ENCODE results near the gene IFT122.

DNA sequence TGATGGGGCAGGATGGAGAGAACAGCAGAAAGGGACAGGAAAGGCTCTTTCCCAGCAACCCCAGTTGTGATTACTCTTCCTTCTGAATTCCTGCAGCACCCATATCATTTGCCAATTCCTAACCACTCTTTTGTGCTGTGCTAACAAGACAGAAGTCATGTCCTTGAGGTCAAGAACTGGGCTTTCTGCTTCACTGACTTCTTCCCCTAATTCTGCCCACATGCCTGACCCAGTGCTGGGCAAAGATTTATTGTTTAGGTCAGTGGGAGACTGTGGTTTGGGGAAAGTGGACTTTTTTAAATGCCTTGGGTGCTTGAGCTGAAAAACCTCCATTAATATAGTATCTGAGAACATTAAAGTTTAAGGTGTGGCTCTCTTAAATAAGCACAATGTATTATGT is 7.4 kb upstream of the IFT122 start:
- TF ChIP-seq, protein P1, sequence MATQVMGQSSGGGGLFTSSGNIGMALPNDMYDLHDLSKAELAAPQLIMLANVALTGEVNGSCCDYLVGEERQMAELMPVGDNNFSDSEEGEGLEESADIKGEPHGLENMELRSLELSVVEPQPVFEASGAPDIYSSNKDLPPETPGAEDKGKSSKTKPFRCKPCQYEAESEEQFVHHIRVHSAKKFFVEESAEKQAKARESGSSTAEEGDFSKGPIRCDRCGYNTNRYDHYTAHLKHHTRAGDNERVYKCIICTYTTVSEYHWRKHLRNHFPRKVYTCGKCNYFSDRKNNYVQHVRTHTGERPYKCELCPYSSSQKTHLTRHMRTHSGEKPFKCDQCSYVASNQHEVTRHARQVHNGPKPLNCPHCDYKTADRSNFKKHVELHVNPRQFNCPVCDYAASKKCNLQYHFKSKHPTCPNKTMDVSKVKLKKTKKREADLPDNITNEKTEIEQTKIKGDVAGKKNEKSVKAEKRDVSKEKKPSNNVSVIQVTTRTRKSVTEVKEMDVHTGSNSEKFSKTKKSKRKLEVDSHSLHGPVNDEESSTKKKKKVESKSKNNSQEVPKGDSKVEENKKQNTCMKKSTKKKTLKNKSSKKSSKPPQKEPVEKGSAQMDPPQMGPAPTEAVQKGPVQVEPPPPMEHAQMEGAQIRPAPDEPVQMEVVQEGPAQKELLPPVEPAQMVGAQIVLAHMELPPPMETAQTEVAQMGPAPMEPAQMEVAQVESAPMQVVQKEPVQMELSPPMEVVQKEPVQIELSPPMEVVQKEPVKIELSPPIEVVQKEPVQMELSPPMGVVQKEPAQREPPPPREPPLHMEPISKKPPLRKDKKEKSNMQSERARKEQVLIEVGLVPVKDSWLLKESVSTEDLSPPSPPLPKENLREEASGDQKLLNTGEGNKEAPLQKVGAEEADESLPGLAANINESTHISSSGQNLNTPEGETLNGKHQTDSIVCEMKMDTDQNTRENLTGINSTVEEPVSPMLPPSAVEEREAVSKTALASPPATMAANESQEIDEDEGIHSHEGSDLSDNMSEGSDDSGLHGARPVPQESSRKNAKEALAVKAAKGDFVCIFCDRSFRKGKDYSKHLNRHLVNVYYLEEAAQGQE (IDR thresholded peaks at IDR 0.05; ENCODE audit: low read depth) = no peak
- TF ChIP-seq EGR1 (IDR thresholded peaks at IDR 0.05) (no peak), TAF1 (IDR thresholded peaks at IDR 0.05; ENCODE audit: low read depth) (no peak), EP300 (IDR thresholded peaks at IDR 0.05; ENCODE audit: borderline replicate concordance) (no peak), YY1 (IDR thresholded peaks at IDR 0.05; ENCODE audit: low read depth) (no peak), CEBPB (IDR thresholded peaks at IDR 0.05) (no peak), TCF12 (IDR thresholded peaks at IDR 0.05; ENCODE audit: low read depth) (no peak), CREB1 (IDR thresholded peaks at IDR 0.05; ENCODE audit: low read depth) (no peak), USF1 (IDR thresholded peaks at IDR 0.05) (no peak), RAD21 (IDR thresholded peaks at IDR 0.05; ENCODE audit: low read depth) (no peak), FOXM1 (IDR thresholded peaks at IDR 0.05; ENCODE audit: borderline replicate concordance, low read depth) (no peak), NFIC (IDR thresholded peaks at IDR 0.05) (no peak), TEAD4 (IDR thresholded peaks at IDR 0.05) (no peak)
- TF ChIP-seq, protein P2, sequence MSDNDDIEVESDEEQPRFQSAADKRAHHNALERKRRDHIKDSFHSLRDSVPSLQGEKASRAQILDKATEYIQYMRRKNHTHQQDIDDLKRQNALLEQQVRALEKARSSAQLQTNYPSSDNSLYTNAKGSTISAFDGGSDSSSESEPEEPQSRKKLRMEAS (IDR thresholded peaks at IDR 0.05) = no peak

Measured in Ishikawa (cell line).